Testis (tissue), 3 donors: Measurements from ENCODE around the gene MED13. TPM values are rescaled to one million over a fixed set of nuclear protein-coding genes. Genes with fewer than 3 reads are reported as not detected.
"Not testable (repeated sequence)": the region's sequence is repeated elsewhere in the genome, so short reads cannot be mapped to it uniquely, and the experiment has no call there.

ENCODE experiments used
- DNase-seq: peaks from one replicate; pipeline ENCODE4 v3.0.0-alpha.2; 2019
- H3K27ac ChIP-seq, 2 donors: fragments of 200-600 bp; sonication (generic); one replicate each; pipeline ENCODE4 v1.5.1; 2019
- H3K27me3 ChIP-seq: fragments of 200-600 bp; sonication (generic); one replicate; pipeline ENCODE4 v1.5.1; 2019
- H3K36me3 ChIP-seq: fragments of 200-600 bp; sonication (generic); one replicate; pipeline ENCODE4 v1.5.1; 2017; ENCODE audit warnings: low read depth; ENCODE audit errors: missing control alignments
- H3K4me1 ChIP-seq: fragments of 200-600 bp; sonication (generic); one replicate; pipeline ENCODE4 v1.5.1; 2019
- H3K4me3 ChIP-seq, 2 donors: fragments of 200-600 bp; sonication (generic); one replicate each; pipeline ENCODE4 v1.5.1; 2017 to 2019
- H3K9me3 ChIP-seq: fragments of 200-600 bp; sonication (generic); one replicate; pipeline ENCODE4 v1.5.1; 2017
- CTCF ChIP-seq, 3 experiments: fragments of 450-650 bp in 2 of 3; fragments of 200-600 bp in 1 of 3; sonication (generic) in 1 of 3; IDR thresholded peaks; one replicate each; pipeline ENCODE4 v1.5.1; 2016 to 2019; ENCODE audit warnings: antibody characterized with exemption in 3 of 3, mild to moderate bottlenecking in 2 of 3, moderate library complexity in 1 of 3
- POLR2A ChIP-seq: fragments of 450-650 bp; IDR thresholded peaks from one replicate; pipeline ENCODE4 v1.6.1; 2017; ENCODE audit warnings: antibody characterized with exemption, mild to moderate bottlenecking, moderate library complexity
- WGBS, 2 donors: methylation state at CpG; one replicate each; pipeline ENCODE4 v1.1.5; 2018; 5-methylcytosine and 5-hydroxymethylcytosine counted together
- intact Hi-C: fragments of 100-400 bp; cut with DNase I; formaldehyde crosslinking; loops from one replicate; pipeline ENCODE4 v1.15.1; 2023; ENCODE audit warnings: low total_unique reads
- polyA plus RNA-seq: library from polyadenylated mRNA; stranded (reverse); fragments of 350-450 nt; fragmentation: Illumina TruSeq; extraction: RNeasy Lipid Tissue Mini Kit (QIAGEN cat#74804); gene quantifications from one replicate; pipeline ENCODE4 v1.2.3, GENCODE V29; 2014; ENCODE audit warnings: low read depth, low replicate concordance; ENCODE audit not compliant: insufficient read depth
- total RNA-seq, 2 donors: library from RNA; depleted of rRNA; stranded (reverse); fragments of >200 nt; gene quantifications; one replicate each; pipeline ENCODE4 v1.2.3, GENCODE V29; 2016

MED13 gene
- total and polyA plus RNA-seq, 3 donors from 2014 or later, result 44.0 to 145 (median 98.7) TPM

- no peaks in the 10 kb centered on the region for H3K36me3 ChIP-seq
- intact Hi-C loops, result no loop called here
Observed at GRCh38 chr17:62076864-62077788, 12.0 kb upstream of the MED13 start.

GRCh38 chr17:62075308-62075815, 10.3 kb upstream of the MED13 start:
- Histone ChIP-seq H3K36me3 (no peaks in the 10 kb centered on the region), H3K4me3 (no peak overlapping the region), H3K27me3 (no peaks in the 10 kb centered on the region), H3K9me3 (no peaks in the 10 kb centered on the region), H3K27ac (no peak overlapping the region), H3K4me1 (no peaks in the 10 kb centered on the region)
- DNase-seq, result no peak
- 77 to 82% methylated on average over 3 of the region's 3 CpGs for WGBS, 2 donors
- TF ChIP-seq POLR2A (no peak), CTCF (IDR thresholded peaks at IDR 0.05) (no peak)
- intact Hi-C loops, result no loop called here

More at GRCh38 chr17:62076864-62077788, 12.0 kb upstream of the MED13 start:
- no peaks in the 10 kb centered on the region for H3K4me1 ChIP-seq
- TF ChIP-seq POLR2A, result no peak
- no peak for TF ChIP-seq CTCF (IDR thresholded peaks at IDR 0.05)
- H3K9me3 ChIP-seq, result no peaks in the 10 kb centered on the region
- WGBS, 2 donors, result 89% methylated on average over 13 of the region's 13 CpGs
- no peaks in the 10 kb centered on the region for H3K27me3 ChIP-seq
- no peak overlapping the region for H3K27ac ChIP-seq
- no peak for DNase-seq
- no peak overlapping the region for H3K4me3 ChIP-seq

- H3K27me3 ChIP-seq, result no peaks in the 10 kb centered on the region
- no peak overlapping the region for H3K4me3 ChIP-seq
- H3K27ac ChIP-seq, result no peak overlapping the region
- TF ChIP-seq CTCF (IDR thresholded peaks at IDR 0.05) (no peak), POLR2A (no peak)
- H3K4me1 ChIP-seq, result no peaks in the 10 kb centered on the region
- WGBS, 2 donors, result 95 to 100% methylated on average over 2 of the region's 2 CpGs
- no peaks in the 10 kb centered on the region for H3K36me3 ChIP-seq
- DNase-seq, result no peak
- intact Hi-C loops, result no loop called here
- no peaks in the 10 kb centered on the region for H3K9me3 ChIP-seq
Observed at GRCh38 chr17:62073993-62074392, 8.9 kb upstream of the MED13 start.

- H3K4me3 ChIP-seq, H3K9me3 ChIP-seq, H3K27me3 ChIP-seq, H3K36me3 ChIP-seq, DNase-seq, intact Hi-C loops, H3K4me1 ChIP-seq, H3K27ac ChIP-seq: not testable (repeated sequence)
- 86 to 93% methylated on average over 6 to 18 of the region's 21 CpGs for WGBS, 2 donors
Observed at GRCh38 chr17:62072855-62073254, 7.8 kb upstream of the MED13 start.

GRCh38 chr17:62070900-62071299, 5.8 kb upstream of the MED13 start:
- 76 to 88% methylated on average over 2 of the region's 2 CpGs for WGBS, 2 donors
- intact Hi-C loops, result no loop called here
- no peak overlapping the region for H3K4me3 ChIP-seq

More at GRCh38 chr17:62070900-62071299, 5.8 kb upstream of the MED13 start:
- no peaks in the 10 kb centered on the region for H3K4me1 ChIP-seq
- no peaks in the 10 kb centered on the region for H3K36me3 ChIP-seq
- TF ChIP-seq POLR2A, result no peak
- TF ChIP-seq CTCF (IDR thresholded peaks at IDR 0.05), result no peak
- DNase-seq, result no peak
- no peak overlapping the region for H3K27ac ChIP-seq
- H3K9me3 ChIP-seq, result no peaks in the 10 kb centered on the region
- no peaks in the 10 kb centered on the region for H3K27me3 ChIP-seq
